ENCODE measurements around the gene DHX32. TPM values are rescaled to one million over a fixed set of nuclear protein-coding genes. Genes with fewer than 3 reads are reported as not detected.

Gene DHX32
- total RNA-seq, 1 experiment from 2014 or later: 29.1 TPM

DNA sequence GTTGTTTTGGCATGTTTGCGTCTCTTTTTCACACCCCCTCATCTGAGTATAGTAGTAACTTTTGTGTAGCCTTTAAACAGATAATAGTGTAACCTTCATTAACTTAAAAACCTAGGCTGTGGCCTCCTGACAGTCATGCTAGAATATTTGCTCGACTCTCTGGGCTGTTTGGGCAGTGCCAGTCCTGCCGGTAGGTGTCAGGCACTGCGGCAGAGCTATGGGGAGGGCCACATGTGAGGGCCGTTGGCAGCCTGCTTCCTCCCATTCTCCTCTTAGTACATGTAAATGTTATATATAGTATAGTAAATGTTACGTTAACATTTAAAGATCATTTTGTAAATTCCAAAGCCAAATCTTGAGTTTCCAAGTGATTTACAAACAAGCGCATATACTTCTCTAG, 31.6 kb downstream of the DHX32 start:
- no peak for DNase-seq (ENCODE audit: low spot score)

- DNase-seq (ENCODE audit: low spot score): no peak
These were observed 32.2 kb downstream of the DHX32 start for GRCh38 chr10:125848857-125849256.

GRCh38 chr10:125848371-125848770, 32.7 kb downstream of the DHX32 start:
- DNase-seq (ENCODE audit: low spot score): no peak

- DNase-seq (ENCODE audit: low spot score): no peak
These were observed 34.2 kb downstream of the DHX32 start for GRCh38 chr10:125846894-125847293.

DNA sequence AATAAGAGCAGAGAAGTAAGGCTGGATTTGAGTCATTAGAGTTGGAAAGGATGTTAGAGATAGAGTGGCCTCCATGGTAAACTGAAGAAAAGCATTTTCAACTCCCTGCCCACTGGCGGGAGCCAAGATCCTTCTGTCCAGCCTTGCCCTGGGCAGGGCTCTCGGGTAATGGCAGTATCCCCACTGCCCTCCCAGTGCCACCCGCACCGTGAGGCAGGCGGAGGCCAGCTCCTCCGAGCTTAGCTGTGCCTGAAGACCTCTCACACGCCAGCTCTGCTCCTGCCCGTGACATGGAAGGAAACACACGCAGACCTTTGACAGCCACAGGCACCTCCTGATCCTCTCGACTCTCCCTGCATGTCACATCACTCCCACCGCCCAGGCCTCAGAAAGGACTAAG, 35.5 kb downstream of the DHX32 start:
- no peak for DNase-seq (ENCODE audit: low spot score)

GRCh38 chr10:125844751-125845221, 36.3 kb downstream of the DHX32 start:
- DNase-seq (ENCODE audit: low spot score): no peak

GRCh38 chr10:125843603-125844329, 37.3 kb downstream of the DHX32 start:
- no peak for DNase-seq (ENCODE audit: low spot score)

- no peak for DNase-seq (ENCODE audit: low spot score)
These were observed 40.1 kb downstream of the DHX32 start for GRCh38 chr10:125840955-125841354.

DNA sequence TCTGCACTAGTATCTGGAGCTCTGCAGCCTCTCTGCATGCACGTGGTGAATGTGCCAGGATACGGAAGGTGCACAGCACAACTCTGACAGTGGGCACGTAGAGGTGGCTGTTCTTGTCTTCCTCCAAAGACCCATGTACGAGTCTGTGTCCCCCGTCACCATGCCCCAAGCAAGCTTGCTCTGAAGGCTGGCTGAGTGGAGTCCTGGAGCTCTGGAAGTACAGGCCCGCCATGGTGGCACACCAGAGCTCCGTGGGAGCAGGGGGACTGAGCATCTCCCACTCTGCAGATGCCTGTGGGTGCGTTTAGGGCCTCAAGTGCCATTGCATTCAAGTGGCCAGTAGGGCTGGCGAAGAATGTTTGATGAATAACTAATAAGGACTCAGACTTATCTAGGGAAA, 40.7 kb downstream of the DHX32 start:
- no peak for DNase-seq (ENCODE audit: low spot score)

DNA sequence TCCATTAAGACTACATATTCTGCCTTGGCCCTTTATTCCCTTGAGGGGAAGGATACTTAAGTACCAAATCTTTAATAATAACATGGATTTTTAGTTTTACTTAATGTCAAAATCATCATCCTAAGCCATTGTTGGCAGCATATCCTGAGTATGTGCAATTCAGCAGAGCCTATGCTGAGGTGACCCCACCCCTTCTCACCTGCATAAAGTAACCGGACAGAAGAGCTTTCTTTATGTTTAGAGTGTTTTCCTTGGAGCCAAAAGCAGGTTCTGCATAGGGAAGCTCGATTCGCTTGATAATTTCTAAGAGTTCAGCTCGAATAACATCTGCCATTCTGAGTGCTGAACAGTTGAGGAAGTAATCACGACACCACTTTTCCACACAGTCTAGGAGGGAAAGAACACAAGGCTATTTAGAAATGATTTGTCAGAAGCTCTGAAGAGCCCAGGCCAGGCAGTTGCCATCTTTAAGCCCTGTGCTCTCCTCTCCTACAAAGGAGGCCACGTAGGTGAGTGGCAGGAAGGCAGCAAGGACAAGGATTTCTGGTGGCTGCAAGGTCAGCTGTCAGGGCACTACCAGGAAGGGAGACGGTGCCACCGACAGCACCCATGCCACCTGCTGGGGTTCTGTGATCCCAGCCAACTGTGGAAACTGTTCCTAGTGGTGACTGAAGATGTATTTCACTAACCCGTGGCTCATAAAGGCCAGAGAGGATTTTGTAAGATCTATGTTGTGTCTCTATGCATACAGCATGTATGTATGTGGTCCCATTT, 42.1 kb downstream of the DHX32 start:
- DNase-seq (ENCODE audit: low spot score): no peak

GRCh38 chr10:125836746-125837145, 44.3 kb downstream of the DHX32 start:
- no peak for DNase-seq (ENCODE audit: low spot score)

- no peak for DNase-seq (ENCODE audit: low spot score)
These were observed 52.8 kb downstream of the DHX32 start for GRCh38 chr10:125828311-125828710.

- no peak for DNase-seq (ENCODE audit: low spot score)
These were observed 54.0 kb downstream of the DHX32 start for GRCh38 chr10:125827133-125827532.

GRCh38 chr10:125824736-125825135, 56.4 kb downstream of the DHX32 start:
- DNase-seq (ENCODE audit: low spot score): peak; percentile 31

DNA sequence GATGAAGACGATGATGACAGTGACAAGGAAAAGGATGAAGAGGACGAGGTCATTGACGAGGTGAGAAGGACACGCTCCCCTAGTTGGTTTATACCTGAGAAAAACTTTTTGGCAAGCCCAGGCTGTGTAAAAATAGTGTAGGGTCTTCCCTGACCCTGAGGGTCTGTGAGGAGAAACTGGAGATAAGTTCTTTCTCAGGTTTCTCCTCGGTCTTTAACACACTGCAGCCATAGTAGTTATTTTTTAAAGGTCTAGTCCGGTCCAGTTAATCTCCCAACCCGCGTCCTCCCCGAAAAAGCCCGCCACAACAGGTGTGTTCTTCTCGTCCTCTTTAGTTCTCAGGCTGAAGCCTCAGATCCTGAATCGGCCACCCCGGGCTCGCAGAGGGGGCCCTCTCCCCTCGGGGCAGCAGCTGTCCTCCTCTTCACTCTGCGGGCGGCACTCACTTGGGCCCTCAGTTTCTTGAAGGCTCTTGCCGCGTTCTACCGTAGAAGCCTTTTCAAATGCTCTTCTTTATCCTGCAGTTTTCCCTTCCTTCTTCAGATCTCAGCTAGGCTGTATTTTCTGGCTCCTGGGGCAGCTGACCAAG, 57.3 kb downstream of the DHX32 start:
- DNase-seq (ENCODE audit: low spot score): no peak

GRCh38 chr10:125822878-125823662, 58.0 kb downstream of the DHX32 start, which contains the start of the genes BCCIP and UROS:
BCCIP (plus strand) TSS chr10:125823546; CDS start chr10:125823558, 12 bp downstream.
UROS (minus strand) TSS chr10:125823258; CDS start chr10:125816499, 6,759 bp downstream.
- peak; percentile 96 for DNase-seq (ENCODE audit: low spot score)

- no peak for DNase-seq (ENCODE audit: low spot score)
These were observed 60.4 kb downstream of the DHX32 start for GRCh38 chr10:125820701-125821100.

DNA sequence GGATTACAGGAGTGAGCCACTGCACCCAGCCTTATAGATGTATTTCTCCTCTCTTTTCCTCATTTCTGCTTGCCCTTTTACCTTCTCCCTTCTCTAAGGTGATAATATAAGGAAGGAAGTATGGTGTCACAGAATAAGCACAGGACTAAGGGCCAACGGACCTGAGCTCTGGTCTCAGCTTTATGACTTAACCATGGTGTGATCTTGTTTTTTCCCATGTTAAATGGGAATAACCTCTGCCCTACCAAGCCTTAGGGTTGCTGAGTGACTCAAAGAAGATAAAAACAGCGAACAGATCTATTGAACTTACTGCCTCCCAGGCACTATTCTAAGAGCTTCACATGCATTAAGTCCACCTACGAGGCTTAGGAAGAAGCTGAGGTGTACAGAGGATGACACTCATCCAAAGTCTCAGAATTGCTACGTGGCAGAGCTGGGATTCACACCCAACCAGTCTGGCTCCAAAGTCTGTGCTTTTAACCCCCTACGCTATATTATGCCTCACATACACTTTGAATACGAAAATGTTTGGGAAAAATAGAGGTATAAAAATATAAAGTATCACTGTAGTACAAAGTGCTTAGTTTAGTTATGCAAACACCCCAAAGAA, 63.6 kb downstream of the DHX32 start:
- DNase-seq (ENCODE audit: low spot score): no peak

- no peak for DNase-seq (ENCODE audit: low spot score)
These were observed 64.5 kb downstream of the DHX32 start for GRCh38 chr10:125816548-125816947.

- no peak for DNase-seq (ENCODE audit: low spot score)
These were observed 65.3 kb downstream of the DHX32 start for GRCh38 chr10:125815764-125816163.

DNA sequence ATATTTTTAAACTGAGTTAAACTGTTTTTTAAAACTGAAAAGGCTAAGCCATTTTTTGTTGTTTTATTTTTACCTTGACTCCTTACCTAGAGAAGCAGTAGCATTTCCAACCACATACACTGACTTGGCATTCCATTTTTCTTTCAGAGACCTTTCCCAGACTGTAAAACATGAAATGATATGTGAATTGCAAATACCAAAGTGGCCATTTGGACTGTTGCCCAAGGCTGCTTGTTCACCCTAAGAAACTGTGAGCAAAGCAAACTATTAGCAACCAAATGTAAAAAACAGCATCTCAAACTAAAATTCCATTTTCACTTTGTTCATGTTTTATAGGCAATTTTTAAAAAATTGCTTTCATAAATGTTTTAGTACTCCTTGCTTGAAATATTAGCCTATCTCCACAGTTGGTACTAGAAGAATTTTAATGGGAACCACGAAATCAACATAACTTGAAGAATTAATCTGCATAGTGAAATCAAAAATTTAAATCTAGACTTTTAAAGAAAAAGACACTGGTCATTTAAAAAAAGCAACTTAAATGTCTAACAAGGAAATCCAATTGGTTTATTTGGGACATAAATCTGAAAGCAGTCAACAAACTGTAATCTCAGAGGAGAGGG, 68.9 kb downstream of the DHX32 start:
- DNase-seq (ENCODE audit: low spot score): no peak

Measured in HT-29 (cell line).